HepG2 (cell line): ENCODE data around the gene FAIM. TPM values are rescaled to one million over a fixed set of nuclear protein-coding genes. Genes with fewer than 3 reads are reported as not detected.
A peak's percentile ranks its signal among the peaks of the same experiment; 100 is the strongest.

ENCODE experiments used
- E2F5 ChIP-seq: sonication (generic); formaldehyde crosslinking; conservative IDR thresholded peaks from 2 replicates; pipeline ENCODE4 v1.4.0; 2020; ENCODE audit warnings: missing genetic modification reagents
- HDAC1 ChIP-seq: sonication (generic); formaldehyde crosslinking; IDR thresholded peaks from 2 replicates; pipeline ENCODE4 v1.5.1; 2020; ENCODE audit warnings: mild to moderate bottlenecking, missing genetic modification reagents
- POLR2AphosphoS2 ChIP-seq: IDR thresholded peaks from 2 replicates; pipeline ENCODE4 v1.6.1; 2011; ENCODE audit warnings: low read depth, low read length, improper control_type of control experiment
- PREB ChIP-seq: sonication (generic); formaldehyde crosslinking; IDR thresholded peaks from 2 replicates; pipeline ENCODE4 v1.4.0; 2020; ENCODE audit warnings: missing genetic modification reagents
- SCMH1 ChIP-seq: sonication (generic); formaldehyde crosslinking; IDR thresholded peaks from 2 replicates; pipeline ENCODE4 v1.9.0; 2021; ENCODE audit warnings: missing genetic modification reagents, mild to moderate bottlenecking, borderline replicate concordance
- ZNF235 ChIP-seq: sonication (generic); formaldehyde crosslinking; IDR thresholded peaks from 2 replicates; pipeline ENCODE4 v1.8.1; 2023; ENCODE audit warnings: mild to moderate bottlenecking, missing genetic modification reagents, borderline replicate concordance
- ZNF318 ChIP-seq: sonication (generic); formaldehyde crosslinking; IDR thresholded peaks from 2 replicates; pipeline ENCODE4 v1.4.0; 2020; ENCODE audit warnings: mild to moderate bottlenecking, missing genetic modification reagents
- ZNF331 ChIP-seq: sonication (generic); formaldehyde crosslinking; IDR thresholded peaks from 2 replicates; pipeline ENCODE4 v1.4.0; 2020; ENCODE audit warnings: missing genetic modification reagents
- ZNF367 ChIP-seq: sonication (generic); formaldehyde crosslinking; IDR thresholded peaks from 2 replicates; pipeline ENCODE4 v1.4.0; 2020; ENCODE audit warnings: missing genetic modification reagents, borderline replicate concordance
- ZNF446 ChIP-seq: sonication (generic); formaldehyde crosslinking; IDR thresholded peaks from 2 replicates; pipeline ENCODE4 v1.5.0; 2020; ENCODE audit warnings: mild to moderate bottlenecking, missing genetic modification reagents
- ZNF512B ChIP-seq: sonication (generic); formaldehyde crosslinking; IDR thresholded peaks from 2 replicates; pipeline ENCODE4 v1.5.1; 2020; ENCODE audit warnings: missing genetic modification reagents, mild to moderate bottlenecking, borderline replicate concordance
- ZNF841 ChIP-seq: sonication (generic); formaldehyde crosslinking; IDR thresholded peaks from 2 replicates; pipeline ENCODE4 v1.8.1; 2023; ENCODE audit warnings: missing genetic modification reagents, borderline replicate concordance
- polyA plus RNA-seq, 8 experiments: library from polyadenylated mRNA; depleted of rRNA in 3 of 8; stranded (reverse) in 7 of 8; unstranded in 1 of 8; fragments of >200 nt; fragmentation: Illumina TruSeq in 4 of 8; extraction: Trizol in 4 of 8; gene quantifications; 2 replicates each; pipeline versions ENCODE4 v1.2.1 to v1.2.3, GENCODE V29; 2011 to 2016; ENCODE audit warnings: low read depth in 4 of 8, missing spikeins in 1 of 8, mixed read lengths in 1 of 8; ENCODE audit not compliant: insufficient read depth in 1 of 8
- total RNA-seq, 5 experiments: library from RNA; depleted of rRNA; stranded (reverse); fragments of >200 nt; fragmentation: Illumina TruSeq; extraction: Trizol; gene quantifications; 2 replicates each; pipeline ENCODE4 v1.2.3, GENCODE V29; 2016; ENCODE audit warnings: low read depth in 1 of 5
- TF ChIP-seq, protein P1 (sequence below): sonication (generic); formaldehyde crosslinking; IDR thresholded peaks from 2 replicates; pipeline ENCODE4 v1.8.1; 2023; ENCODE audit warnings: mild to moderate bottlenecking, inconsistent platforms, moderate library complexity, missing genetic modification reagents, borderline replicate concordance

The FAIM gene
- total and polyA plus RNA-seq, 2 of the 13 experiments (the other 11 are each of a cell fraction or from before 2014, with no cell fraction given) = 4.3 to 25.8 TPM

DNA sequence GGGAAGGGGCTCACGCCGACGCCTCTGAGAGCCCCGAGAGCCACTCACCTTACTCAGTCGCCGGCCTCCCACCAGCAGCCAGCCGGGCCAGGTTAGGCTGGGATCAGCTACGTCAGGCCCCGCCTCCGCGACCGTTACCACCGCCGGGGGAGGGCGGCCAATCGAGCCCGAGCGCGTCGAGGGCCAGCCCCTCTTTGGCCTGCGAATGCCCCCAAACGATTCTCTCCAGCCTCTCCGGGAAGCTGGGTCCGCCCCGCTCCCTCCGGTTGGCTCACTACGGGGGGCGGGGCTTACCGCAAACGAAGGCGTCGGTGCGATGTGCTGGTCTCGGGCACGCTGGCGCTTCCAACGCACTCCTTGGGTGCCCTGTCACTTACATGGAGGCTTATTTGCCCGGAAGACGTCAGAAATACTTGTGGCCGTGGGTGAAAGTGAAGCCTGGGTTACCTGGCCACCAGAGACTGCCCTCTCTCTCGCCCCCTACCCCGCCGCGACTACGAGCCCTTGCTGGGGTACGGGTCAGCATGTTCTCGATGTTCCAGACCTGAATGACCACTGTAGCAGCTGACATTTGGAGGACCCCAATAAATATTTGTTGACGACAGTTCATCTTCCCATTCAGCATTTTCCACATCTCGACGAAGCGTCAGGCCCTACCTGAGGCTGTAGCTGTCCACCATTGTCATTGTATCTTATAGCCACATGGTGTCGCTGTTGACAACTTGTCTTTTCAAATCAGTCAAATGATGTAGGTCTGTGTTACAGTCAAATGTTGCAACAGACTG, 14.2 kb upstream of the FAIM start, which contains the start of gene CEP70 (continued):
- TF ChIP-seq ZNF331 (peak; percentile 27; the same call in 1 of the 2 replicates), PREB (0 out of 2 replicates have a peak, but pooled peaks have one; percentile 25), E2F5 (0 out of 2 replicates have a peak, but pooled peaks have one; percentile 30), ZNF235 (CRISPR knock-in tag) (no peak; the same call in 1 of the 2 replicates), ZNF318 (no peak; the same call in 1 of the 2 replicates), ZNF512B (CRISPR knock-in tag) (no peak), HDAC1 (peak; percentile 63; the same call in 1 of the 2 replicates), ZNF446 (CRISPR knock-in tag) (no peak; the same call in 1 of the 2 replicates), ZNF841 (CRISPR knock-in tag) (no peak), POLR2AphosphoS2 (no peak), SCMH1 (CRISPR knock-in tag) (no peak), ZNF367 (CRISPR knock-in tag) (no peak)
- TF ChIP-seq, protein P1, sequence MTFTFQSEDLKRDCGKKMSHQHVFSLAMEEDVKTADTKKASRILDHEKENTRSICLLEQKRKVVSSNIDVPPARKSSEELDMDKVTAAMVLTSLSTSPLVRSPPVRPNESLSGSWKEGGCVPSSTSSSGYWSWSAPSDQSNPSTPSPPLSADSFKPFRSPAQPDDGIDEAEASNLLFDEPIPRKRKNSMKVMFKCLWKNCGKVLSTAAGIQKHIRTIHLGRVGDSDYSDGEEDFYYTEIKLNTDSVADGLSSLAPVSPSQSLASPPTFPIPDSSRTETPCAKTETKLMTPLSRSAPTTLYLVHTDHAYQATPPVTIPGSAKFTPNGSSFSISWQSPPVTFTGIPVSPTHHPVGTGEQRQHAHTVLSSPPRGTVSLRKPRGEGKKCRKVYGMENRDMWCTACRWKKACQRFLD (CRISPR knock-in tag) = 0 out of 2 replicates have a peak, but pooled peaks have one; percentile 70
